SKM-1 treated with dmso at 0.1 percent for 144 hours (cell line): ENCODE measurements around the gene POLR2E.

Experiments used
- DNase-seq: peaks from one replicate; lab custom pipeline; 2025; ENCODE audit not compliant: unreplicated experiment; lab: John Stamatoyannopoulos, UW

The POLR2E gene

GRCh38 chr19:1098177-1099051 is 3.2 kb upstream of the POLR2E start:
- no peak for DNase-seq

GRCh38 chr19:1097810-1098176 is 2.6 kb upstream of the POLR2E start:
- no peak for DNase-seq

GRCh38 chr19:1094655-1094977 is 559 bp downstream of the POLR2E start:
- DNase-seq, result no peak

- no peak for DNase-seq
These were observed 1.2 kb downstream of the POLR2E start for GRCh38 chr19:1093811-1094553.

GRCh38 chr19:1093330-1093729 is 1.8 kb downstream of the POLR2E start:
- DNase-seq, result no peak

- DNase-seq, result no peak
These were observed 3.5 kb downstream of the POLR2E start for GRCh38 chr19:1091544-1092175.

GRCh38 chr19:1090731-1091543 is 4.2 kb downstream of the POLR2E start:
- DNase-seq, result no peak

- DNase-seq, result no peak
These were observed 5.3 kb downstream of the POLR2E start for GRCh38 chr19:1089891-1090290.

GRCh38 chr19:1089126-1089771 is 5.9 kb downstream of the POLR2E start:
- DNase-seq, result no peak

GRCh38 chr19:1088416-1089010 is 6.7 kb downstream of the POLR2E start:
- DNase-seq, result no peak

- peak; percentile 92 for DNase-seq
These were observed 7.3 kb downstream of the POLR2E start for GRCh38 chr19:1087813-1088415.

- no peak for DNase-seq
These were observed 8.6 kb downstream of the POLR2E start for GRCh38 chr19:1086613-1087012.

- DNase-seq, result no peak
These were observed 9.3 kb downstream of the POLR2E start for GRCh38 chr19:1085676-1086442.

GRCh38 chr19:1085053-1085658 is 10.0 kb downstream of the POLR2E start:
- no peak for DNase-seq

- DNase-seq, result no peak
These were observed 10.9 kb downstream of the POLR2E start for GRCh38 chr19:1084024-1084868.

- no peak for DNase-seq
These were observed 12.0 kb downstream of the POLR2E start for GRCh38 chr19:1082928-1083816.
